Measurements from ENCODE around the gene RSPRY1. TPM values are rescaled to one million over a fixed set of nuclear protein-coding genes. Genes with fewer than 3 reads are reported as not detected.
A peak's percentile ranks its signal among the peaks of the same experiment; 100 is the strongest.

RSPRY1 gene
- total RNA-seq, 2 experiments from 2014 or later = 24.5 to 29.4 TPM

GRCh38 chr16:57152096-57153093 is 33.7 kb upstream of the RSPRY1 start:
- TF ChIP-seq, protein P1, sequence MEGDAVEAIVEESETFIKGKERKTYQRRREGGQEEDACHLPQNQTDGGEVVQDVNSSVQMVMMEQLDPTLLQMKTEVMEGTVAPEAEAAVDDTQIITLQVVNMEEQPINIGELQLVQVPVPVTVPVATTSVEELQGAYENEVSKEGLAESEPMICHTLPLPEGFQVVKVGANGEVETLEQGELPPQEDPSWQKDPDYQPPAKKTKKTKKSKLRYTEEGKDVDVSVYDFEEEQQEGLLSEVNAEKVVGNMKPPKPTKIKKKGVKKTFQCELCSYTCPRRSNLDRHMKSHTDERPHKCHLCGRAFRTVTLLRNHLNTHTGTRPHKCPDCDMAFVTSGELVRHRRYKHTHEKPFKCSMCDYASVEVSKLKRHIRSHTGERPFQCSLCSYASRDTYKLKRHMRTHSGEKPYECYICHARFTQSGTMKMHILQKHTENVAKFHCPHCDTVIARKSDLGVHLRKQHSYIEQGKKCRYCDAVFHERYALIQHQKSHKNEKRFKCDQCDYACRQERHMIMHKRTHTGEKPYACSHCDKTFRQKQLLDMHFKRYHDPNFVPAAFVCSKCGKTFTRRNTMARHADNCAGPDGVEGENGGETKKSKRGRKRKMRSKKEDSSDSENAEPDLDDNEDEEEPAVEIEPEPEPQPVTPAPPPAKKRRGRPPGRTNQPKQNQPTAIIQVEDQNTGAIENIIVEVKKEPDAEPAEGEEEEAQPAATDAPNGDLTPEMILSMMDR (IDR thresholded peaks at IDR 0.05) = no peak
- ATAC-seq = peak; percentile 78
- Mint-ChIP-seq H3K27me3 (no peaks in the 10 kb centered on the region), H3K9me3 (no peaks in the 10 kb centered on the region), H3K4me3 (no peak overlapping the region), H3K4me1 (ENCODE audit: low read depth) (peaks cover 21% of the 10 kb centered on the region), H3K36me3 (ENCODE audit: low read depth) (peaks cover 39% of the 10 kb centered on the region), H3K27ac (peak overlapping the region; percentile 19)
- intact Hi-C loops (cut with micrococcal nuclease) = no loop called here
- ChIA-PET POLR2A (interaction anchor here (0.8 to 2.8 kb wide), 11 partner anchors 11 to 93 kb away, joined by 3 to 9 read pairs (median 3); partner anchors contain the start of genes ARL2BP and CPNE2), CTCF (interaction anchor here (0.7 to 3.4 kb wide), 9 partner anchors 9 to 367 kb away, joined by 3 to 16 read pairs (median 3); partner anchors contain the start of gene CPNE2)
- peak; percentile 25 for DNase-seq

DNA sequence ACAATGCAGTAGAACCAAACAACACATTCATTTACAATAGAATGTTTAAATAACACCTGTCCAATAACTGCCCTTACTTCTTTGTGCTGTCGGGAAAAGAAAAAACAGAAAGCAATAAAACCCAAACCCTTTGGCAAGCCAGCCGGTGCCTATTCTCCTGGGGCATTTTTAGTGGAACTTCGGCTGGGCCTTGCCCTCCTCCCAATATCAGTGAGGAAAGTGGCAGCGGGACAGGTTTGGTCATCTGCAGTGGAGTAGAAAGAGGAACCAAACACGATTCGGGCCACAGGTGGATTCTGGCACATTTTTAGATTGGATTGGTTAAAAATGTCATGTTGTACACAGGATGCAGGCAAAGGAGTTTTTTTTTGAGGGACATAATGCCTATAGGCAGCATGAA is 32.3 kb upstream of the RSPRY1 start:
- ATAC-seq (no peak), DNase-seq (no peak)
- peaks cover 14% of the 10 kb centered on the region for H3K4me1 Mint-ChIP-seq (ENCODE audit: low read depth)
- H3K27me3 Mint-ChIP-seq = no peaks in the 10 kb centered on the region
- no peak overlapping the region for H3K4me3 Mint-ChIP-seq
- no peak overlapping the region for H3K27ac Mint-ChIP-seq
- TF ChIP-seq, protein P1 (IDR thresholded peaks at IDR 0.05) = no peak
- POLR2A ChIA-PET = interaction anchor here (0.7 to 2.8 kb wide), 4 partner anchors 8 to 19 kb away, joined by 3 to 9 read pairs (median 3); no protein-coding TSS in a partner anchor
- no peaks in the 10 kb centered on the region for H3K9me3 Mint-ChIP-seq
- CTCF ChIA-PET = interaction anchor here (1.2 to 2.8 kb wide), 2 partner anchors 14 to 69 kb away, joined by 3 to 6 read pairs; no protein-coding TSS in a partner anchor
- H3K36me3 Mint-ChIP-seq (ENCODE audit: low read depth) = peaks cover 44% of the 10 kb centered on the region
- intact Hi-C loops (cut with micrococcal nuclease) = no loop called here

- Mint-ChIP-seq H3K36me3 (ENCODE audit: low read depth) (peaks cover 55% of the 10 kb centered on the region), H3K4me1 (ENCODE audit: low read depth) (peaks cover 18% of the 10 kb centered on the region), H3K27me3 (no peaks in the 10 kb centered on the region), H3K4me3 (no peak overlapping the region), H3K9me3 (no peaks in the 10 kb centered on the region), H3K27ac (no peak overlapping the region)
- CTCF ChIA-PET = interaction anchor here (1.3 to 2.8 kb wide), 2 partner anchors 11 to 71 kb away, joined by 3 to 6 read pairs; no protein-coding TSS in a partner anchor
- DNase-seq = no peak
- no peak for ATAC-seq
- intact Hi-C loops (cut with micrococcal nuclease) = no loop called here
- POLR2A ChIA-PET = interaction anchor here (0.8 to 1.5 kb wide), 3 partner anchors 8 to 72 kb away, joined by 3 to 6 read pairs (median 4); no protein-coding TSS in a partner anchor
- TF ChIP-seq, protein P1 (IDR thresholded peaks at IDR 0.05) = no peak
Measured at GRCh38 chr16:57155702-57156350, 30.3 kb upstream of the RSPRY1 start.

DNA sequence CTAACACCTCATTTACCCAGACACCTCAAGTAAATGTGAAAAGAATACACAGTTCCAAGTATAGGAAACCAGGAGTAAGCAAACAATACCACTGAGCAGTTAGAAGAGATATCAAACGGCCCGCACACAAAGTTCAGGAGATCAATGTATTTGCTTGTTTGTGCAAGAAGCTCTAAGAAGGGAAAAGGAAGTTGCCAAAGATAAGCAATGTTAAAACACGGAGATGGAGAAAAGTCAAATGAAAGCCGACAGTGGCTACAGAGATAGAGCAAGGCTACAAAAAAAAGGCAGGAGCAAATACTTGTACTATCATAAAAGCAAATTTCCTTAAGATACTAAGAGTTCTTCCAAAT is 29.8 kb upstream of the RSPRY1 start:
- TF ChIP-seq, protein P1 (IDR thresholded peaks at IDR 0.05) = no peak
- ChIA-PET POLR2A (interaction anchor here (0.8 to 1.0 kb wide), 2 partner anchors 8 to 56 kb away, joined by 3 to 4 read pairs; no protein-coding TSS in a partner anchor), CTCF (interaction anchor here (2.8 kb wide), 1 partner anchor 72 kb away, joined by 6 read pairs; no protein-coding TSS in a partner anchor)
- intact Hi-C loops (cut with micrococcal nuclease) = no loop called here
- H3K9me3 Mint-ChIP-seq = no peaks in the 10 kb centered on the region
- no peak for ATAC-seq
- no peak overlapping the region for H3K27ac Mint-ChIP-seq
- no peaks in the 10 kb centered on the region for H3K27me3 Mint-ChIP-seq
- H3K4me1 Mint-ChIP-seq (ENCODE audit: low read depth) = peaks cover 18% of the 10 kb centered on the region
- H3K4me3 Mint-ChIP-seq = no peak overlapping the region
- no peak for DNase-seq
- peaks cover 59% of the 10 kb centered on the region for H3K36me3 Mint-ChIP-seq (ENCODE audit: low read depth)
